HG03159 (cell line): ENCODE data around the gene S100P.
"Not testable (repeated sequence)": the region's sequence is repeated elsewhere in the genome, so short reads cannot be mapped to it uniquely, and the experiment has no call there.

Source experiments
- ATAC-seq: cut with Tn5 transposase; IDR thresholded peaks from one replicate; pipeline ENCODE4 v1.9.1; 2021; ENCODE audit warnings: mild to moderate bottlenecking, moderate library complexity; ENCODE audit not compliant: unreplicated experiment

S100P gene

DNA sequence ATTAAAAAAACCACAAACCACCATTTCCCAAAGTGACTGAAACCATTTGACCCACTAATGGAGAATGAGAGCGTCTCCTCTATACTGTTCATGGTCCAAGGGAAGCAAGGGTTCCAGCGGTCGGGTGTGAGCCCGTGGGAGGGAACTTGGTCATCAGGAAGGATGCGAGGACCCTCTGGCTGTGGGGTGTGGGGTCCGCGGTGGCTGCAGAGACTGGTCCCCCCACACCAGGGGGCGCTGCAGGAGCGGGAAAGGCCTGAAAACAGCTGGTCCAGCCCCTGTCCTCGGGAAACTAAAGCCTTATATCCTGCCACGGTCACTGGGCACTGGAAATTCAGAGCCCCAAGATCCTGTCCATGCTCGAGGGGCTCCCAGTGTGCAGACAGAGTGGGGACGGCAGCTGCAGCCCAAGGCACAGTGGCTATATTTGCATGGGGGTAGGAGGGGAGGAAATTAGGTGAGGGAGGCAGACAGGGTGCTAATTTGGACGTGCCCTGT lies 26.6 kb downstream of the S100P start:
- ATAC-seq, result no peak

DNA sequence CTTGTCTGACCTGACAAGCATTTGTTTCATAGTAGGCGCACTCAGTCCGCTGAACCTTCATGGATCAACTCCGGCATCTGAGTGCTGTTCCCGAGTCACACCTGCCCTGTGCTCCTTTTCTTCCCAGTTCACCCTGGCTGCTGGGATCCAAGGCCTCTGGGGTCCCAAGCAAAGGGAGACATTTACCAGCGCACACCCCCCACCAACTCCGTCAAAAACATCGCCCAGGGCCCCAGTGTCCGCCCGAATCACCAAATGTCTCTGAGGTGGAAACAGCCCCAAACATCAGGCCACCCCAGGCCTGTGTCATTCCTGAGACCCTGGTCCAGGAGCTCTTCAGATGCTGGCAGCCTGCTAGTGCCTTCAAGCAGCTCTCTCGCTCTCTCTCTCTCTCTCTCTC lies 27.4 kb downstream of the S100P start:
- ATAC-seq, result no peak

DNA sequence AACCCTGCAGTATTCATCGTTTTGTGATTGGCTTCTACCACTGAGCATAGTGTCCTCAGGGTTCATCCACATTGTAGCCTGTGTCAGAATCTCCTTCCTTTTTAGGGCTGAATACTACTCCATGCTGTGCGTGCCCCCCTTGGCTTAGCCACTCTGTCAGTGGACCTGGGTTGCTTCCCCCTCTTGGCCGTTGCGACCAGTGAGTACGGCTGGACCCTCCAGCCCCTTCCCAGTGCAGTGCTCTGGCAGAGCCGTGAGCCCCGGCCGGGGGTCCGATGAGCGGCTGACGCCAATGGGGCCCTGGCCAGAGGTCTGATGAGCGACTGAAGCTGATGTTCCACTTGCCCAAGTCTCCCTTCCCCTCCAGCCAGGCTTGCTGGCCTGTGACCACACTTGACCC lies 29.2 kb downstream of the S100P start:
- no peak for ATAC-seq

DNA sequence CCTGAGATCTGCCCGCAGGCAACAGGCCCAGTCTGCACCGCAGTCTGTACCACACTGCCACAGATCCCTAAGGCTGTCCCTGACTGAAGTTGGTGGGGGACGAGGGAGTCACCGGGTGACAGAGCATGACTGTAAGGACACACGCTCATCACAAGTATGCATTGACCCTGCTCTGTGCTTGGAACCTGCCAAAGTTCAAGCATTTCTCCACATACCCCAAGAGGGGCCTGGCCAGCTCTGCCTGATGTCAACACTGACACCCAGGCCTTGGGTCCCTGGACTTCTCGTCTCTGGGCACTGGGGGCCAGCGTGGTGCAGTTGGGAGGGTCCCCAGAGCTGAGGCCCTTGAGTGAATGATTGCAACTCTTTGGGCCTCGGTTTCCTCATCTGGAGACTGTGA lies 30.2 kb downstream of the S100P start:
- no peak for ATAC-seq

DNA sequence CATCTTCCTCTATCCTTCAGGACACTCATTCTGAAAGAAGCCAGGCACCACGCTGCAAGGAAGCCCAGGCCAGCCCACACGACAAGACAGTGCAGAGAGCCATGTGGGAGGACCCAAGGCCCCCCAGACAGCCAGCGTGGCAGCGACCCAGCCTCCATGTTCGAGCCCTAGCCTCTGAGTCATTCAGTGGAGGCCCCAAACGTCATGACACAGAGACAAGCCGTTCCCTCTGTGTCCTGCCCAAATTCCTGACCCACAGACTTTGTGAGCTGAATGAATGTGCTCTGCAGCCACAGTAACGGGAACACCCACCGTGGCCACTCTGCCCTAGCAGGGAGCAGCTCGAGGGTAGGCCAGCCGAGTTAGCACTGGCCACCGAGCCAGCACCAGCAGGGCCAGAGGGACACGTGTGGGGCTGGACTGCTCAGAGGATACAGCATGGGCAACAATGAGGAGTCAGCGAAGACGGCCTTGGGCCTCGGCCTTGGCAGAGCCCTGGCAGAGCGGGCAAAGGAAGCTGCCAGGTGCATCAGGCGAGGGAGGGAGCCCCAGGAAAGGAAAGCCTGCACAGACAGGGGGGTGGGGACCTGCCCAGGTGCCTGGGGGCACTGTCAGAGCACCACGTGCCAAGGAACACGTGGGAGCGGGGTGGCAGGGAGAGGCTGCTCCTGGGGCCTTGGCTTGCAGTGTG lies 30.9 kb downstream of the S100P start:
- ATAC-seq, result no peak

DNA sequence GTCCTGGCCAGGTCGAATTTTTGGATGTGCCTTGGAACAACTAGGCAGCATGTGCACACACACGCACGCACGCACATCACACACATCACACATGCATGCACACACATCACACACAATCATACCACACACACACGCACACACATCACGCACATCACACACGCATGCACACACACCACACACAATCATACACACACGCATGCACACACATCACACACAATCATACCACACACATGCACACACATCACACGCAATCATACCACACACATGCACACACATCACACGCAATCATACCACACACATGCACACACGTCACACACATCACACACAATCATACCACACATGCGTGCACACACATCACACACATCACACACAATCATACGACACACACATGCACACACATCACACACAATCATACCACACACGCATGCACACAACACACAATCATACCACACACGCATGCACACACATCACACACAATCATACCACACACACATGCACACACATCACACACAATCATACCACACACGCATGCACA lies 31.8 kb downstream of the S100P start:
- ATAC-seq, result not testable (repeated sequence)

DNA sequence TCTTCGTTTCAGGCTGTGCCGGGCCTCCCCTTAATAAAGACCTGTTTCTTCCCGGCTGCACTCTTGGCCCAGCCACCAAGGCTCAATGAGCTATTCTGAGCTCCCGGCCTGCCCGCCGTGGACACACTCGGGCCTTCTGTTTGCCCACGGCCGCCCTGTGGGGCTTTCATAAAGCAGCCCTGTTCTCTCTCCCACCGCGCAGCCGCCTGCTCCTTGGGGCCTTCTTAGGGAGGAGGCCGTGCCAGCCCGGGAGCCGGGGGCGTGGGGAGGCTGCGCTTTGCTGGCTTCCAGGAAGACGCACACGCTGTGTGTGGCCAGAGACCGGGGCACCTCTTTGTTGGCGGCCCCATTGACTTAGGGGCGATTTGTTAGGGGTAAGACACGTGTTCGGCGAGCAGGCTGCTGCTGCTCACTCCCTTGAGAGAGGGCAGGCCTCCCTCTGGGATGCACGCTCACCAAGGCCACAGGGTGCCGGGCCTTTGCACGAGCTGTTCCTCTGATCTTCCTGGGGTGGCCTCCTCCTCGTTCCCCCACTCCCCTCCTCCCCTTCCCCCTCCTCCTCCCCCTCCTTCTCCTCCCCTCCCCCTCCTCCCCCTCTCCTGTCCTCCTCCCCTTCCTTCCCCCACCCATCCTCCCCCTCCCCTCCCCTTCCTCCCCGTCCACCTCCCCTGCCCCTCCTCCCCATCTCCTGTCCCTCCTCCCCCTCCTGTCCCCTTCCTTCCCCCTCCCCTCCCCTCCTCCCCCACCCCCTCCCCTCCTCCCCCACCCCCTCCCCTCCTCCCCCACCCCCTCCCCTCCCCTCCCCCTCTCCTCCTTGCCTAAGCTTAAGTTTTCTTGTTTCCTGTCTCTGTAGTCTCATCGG lies 33.6 kb downstream of the S100P start:
- ATAC-seq, result no peak

DNA sequence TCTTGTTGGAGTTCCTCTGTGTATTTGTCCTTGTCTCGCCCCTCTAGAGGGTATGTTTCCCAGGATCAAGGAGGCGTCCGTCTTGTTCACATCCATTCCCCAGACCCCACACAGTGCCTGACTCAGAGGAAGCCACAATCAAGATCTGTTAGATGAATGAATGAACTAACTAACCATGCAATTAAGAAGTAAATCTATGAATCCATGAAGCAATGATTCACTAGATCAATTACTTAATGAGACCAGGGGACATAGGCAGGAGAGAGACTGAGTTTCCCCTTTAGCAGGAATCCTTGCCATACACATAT lies 34.2 kb downstream of the S100P start:
- ATAC-seq, result no peak

DNA sequence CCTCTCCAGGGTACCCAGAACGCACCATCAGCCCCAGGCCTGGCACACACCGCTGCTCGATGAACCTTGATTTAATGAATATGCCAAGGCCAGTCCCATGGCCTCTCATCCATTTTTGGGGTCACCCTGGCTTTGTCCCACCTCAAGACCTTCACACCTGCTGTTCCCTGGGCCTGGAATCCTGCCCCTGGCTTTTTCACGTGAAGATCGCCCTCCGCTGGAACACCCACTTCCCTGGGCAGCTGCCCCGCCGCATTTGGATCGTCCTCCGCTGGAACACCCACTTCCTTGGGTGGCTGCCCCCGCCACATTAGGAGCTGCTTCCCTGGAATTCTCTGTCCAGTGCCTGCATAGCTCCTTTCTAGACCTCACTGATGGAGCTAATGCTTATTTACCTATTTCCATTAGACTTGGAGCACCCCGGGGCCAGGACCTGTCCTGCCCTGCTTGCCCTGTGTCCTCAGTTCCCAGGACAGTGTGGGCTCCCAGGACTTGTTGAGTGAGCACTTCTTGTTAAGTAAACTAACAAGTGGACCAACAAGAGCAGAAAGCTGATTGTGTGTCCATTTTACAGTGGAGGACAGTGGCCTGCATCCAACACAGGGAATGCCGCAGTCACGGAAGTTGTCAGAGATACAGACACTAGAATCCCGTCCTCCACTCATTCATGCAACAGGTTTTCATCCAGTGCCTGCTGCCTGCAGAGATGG lies 34.8 kb downstream of the S100P start:
- ATAC-seq, result no peak

DNA sequence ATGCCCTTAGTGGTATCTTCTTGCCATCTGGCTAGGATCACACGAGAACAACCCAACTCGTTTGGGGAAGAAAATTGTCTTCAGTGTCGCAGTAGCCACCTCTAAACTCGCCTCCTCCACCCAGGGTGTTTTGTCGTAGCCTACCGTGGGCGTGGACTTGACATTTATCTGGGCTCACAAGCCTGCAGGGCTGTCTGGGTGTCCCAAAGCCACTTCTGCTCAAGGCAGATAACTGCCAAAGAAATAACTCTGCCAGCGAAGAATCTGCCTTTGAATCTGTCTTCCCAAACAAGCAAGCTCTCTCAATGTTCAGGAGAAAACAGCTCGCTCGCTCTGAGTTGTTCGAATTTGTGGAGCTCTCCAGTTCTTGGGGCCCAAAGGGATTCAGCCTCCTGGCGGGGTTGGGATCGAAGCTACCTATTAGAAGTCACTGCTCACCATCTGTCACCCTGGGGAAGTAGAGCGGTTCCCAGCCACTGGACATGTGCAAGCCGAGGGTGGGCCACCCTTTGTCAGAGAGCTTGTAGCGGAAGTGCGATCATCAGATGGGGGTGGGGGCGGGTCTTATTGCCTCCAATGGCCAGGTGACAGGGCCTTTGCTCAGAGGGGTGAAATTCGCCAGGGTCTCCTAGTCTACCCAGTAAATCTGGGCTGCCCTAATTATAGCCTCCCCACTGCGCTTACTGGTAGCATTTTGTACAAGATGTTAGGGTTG lies 37.1 kb downstream of the S100P start:
- ATAC-seq, result no peak

DNA sequence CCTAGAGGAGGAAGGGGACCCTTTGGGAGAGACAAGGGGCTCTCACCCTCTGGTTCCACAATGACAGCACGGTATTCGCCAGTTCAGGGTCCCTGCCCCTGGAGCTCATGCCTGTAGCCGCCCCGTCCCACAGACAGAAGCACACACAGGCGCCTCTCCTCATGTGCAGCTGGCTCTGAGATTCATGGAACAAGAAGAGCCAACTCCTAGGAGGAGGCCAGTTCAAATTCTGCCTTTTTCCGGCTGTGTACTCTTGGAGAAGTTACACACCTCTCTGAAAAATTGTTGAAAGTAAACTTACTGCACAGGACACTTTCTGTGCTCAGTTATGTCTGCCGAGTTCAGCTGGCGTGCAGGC lies 37.6 kb downstream of the S100P start:
- ATAC-seq, result no peak

DNA sequence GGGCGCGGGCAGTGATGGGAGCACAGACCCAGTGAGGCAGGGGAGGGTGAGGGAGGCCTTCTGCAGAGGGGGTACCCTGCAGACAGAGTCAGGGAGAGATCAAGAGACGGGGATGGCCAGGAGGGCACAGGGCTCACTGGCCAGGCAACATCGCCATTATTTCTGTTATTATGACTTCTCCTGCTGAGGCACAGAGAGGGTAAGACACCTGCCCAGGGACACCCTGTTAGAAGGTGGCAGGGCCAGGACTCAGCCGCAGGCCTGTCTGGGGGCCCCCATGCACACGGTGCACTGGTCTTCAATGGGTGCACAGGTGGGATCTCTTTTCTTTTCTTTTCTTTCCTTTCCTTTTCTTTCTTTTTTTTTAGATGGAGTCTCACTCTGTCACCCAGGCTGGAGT lies 38.1 kb downstream of the S100P start:
- no peak for ATAC-seq

DNA sequence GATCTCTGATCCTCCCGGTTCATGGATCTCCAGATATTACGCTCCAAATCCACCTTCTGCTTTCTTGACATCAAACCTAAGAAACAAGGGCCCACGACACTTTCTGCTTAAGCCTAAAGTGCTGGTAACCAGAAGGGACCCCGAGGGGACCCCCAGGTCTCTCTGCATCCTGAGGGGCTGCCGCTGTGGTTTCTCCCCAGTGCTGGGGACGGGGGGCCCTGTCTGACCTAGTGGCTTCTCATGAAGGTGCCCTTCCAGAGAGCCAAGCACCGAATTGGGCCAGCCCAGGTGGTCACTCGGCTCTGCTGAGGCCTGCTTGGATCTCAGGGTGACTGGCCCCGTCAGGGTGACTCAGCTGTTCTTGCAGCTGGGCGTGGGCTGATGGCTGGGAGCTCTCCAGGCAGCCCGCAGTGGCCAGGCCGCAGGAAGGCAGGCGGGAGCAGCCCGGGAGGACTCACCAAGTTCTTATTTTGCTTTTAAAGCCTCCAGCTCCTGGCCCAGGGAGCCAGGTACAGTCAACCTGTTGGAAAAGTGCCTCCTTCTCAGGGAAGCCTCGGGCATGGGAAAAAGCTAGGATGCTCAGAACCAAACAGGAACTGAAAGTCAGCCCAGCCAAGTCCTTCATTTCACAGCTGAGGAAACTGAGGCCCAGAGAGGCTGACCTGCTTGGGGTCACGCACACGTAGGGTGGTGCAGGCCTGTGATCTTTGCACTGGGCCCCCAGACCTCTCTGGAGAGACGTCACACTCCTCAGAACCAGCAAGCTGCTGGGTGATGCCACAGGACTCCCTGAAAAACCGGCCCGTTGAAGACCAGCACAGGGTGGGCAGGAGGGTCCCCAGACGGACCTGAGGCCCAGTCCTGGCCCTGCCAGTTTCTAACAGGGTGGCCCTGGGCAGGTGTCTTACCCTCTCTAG lies 39.0 kb downstream of the S100P start:
- ATAC-seq, result no peak

DNA sequence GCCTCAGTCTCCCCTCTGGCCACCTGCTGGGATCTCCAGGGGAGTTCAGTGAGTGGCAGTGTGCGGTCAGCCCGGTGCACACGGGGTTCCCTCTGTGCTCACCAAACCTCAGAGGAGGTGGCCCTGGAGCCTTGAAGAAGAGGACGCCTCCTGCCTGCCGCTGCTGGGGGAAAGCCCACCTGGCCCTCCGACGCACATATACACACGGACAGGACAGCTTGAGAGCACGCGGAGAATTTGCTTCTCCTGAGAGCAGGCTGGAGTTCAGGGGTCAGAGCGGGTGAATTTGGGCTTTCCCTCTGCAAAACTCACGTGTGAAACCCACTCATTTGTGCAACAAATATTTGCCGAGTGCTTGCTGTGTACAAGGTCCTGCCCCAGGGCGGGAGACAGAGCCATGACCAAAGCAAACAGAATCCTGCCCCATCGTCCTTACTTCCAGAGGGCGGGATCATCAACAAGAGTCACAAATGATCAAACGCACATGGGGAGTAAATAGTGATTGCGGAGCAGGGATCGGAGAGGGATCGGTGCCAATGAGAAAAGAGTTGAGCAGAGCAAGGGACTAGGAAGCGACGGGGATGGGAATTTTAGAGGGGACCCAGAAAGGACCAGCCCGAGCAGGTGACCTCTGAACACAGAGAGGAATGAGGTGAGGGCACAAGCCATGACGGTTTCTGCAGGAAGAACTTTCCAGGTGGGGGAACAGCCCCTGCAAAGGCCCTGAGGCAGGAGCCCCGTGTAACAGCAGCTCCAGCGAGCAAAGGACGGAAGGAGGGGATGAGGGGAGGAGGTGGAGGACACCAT lies 39.9 kb downstream of the S100P start:
- no peak for ATAC-seq

DNA sequence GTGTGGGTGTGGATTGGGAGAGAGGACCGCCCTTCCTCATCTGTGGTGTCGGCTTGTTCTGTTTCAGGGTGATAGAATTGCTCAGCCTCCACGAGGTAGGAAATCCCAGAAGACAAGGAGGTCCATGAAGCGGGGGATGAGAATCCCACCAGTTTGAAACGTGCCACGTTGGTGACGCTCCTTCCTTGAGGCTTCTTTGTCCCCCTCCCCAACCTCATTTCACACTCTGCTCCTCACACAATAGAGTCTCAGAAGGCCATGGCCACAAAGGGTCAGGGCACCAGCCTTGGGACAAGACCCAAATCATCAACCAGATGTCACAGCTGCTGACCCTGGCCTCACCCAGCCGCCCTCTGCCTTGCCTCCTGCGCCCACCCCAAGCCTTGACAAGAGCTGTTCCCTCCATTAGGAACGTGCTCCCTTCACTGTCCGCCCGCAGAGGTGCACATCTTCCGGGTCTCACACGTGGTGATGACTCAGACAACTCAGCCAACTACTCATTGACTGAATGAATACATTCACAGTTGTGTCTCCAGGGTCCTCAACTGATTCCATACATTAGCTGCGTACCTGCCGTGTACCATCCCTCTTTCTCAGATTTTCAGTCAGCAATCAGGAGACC lies 40.6 kb downstream of the S100P start:
- ATAC-seq, result no peak

DNA sequence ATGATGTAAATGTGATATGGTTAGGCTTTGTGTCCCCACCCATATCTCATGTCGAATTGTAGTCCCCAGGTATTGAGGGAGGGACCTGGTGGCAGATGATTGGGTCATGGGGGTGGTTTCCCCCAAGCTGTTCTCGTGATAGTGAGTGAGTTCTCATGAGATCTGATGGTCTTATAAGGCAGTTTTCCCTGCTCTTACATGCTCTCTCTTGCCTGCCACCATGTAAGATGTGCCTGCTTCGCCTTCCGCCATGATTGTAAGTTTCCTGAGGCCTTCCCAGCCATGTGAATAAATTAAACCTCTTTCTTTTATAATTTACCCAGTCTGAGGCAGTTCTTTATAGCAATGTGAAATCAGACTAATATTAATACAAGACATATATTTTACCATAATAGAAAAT lies 46.2 kb downstream of the S100P start:
- ATAC-seq, result no peak

DNA sequence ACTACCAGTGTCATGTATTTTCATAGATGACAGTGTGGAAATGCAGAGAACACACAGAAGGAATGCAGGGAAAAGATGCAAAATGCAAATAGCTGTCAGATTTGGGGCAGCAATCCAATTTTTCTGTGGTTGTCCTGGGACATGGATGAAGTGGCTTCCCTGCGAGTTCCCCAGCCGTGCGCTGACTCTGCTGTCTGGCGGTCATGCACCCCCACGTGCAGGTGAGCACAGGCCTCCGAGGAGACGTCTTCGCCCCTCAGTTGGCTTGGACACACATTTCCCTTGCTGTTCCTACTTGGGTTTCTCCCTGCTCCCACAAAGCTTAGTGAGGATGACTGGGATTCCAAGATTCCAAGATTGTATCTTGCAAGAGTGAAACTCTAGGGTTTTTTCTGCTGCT lies 46.7 kb downstream of the S100P start:
- no peak for ATAC-seq

DNA sequence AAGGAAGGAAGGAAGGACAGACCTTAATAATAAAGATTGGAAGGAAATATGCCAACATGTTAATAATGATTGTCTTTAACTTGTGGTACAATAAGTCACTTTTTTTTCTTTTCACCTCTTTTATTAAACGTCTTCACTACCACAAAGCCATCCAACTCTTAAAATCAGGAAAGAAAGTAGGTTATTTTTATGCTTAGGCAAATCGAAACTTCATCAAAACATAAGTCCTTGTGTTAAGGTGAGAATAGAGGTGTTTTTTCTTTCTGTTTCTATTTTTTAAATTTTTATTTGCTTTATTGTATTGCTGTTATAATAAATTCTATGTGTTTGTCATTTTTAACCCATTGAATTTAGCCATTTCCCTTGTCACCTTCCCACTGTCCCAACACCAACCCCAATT lies 48.8 kb downstream of the S100P start:
- no peak for ATAC-seq

DNA sequence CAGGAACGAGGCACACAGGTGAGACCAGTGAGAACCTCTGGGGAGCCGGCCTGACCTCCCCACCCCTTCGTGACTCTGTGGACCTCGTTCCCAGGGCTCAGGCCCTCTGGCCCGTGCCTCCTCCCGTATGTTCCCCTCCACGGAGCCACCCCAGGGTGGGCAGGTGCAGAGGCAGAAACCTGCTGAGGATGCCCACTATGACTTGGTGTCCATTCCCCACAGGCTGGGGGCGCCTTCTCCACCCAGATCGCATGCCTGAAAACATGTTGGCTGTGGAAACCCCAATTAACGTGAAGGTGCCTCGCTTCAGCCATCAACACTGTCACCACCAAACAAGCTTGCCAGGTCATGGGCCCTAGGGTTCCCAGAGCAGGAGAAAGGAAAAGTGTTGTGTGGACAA lies 49.3 kb downstream of the S100P start:
- no peak for ATAC-seq
